HL-60/S4 treated with retinoic acid at 250 ng/mL for 4 days and 3 days (cell line): ENCODE results near the gene PAMR1.

ENCODE experiments used
- in situ Hi-C: fragments of 300-500 bp; cut with MboI; formaldehyde crosslinking; loops from 2 replicates; pipeline ENCODE4 v1.7.0; 2022; ENCODE audit warnings: low sequenced_read_pairs

PAMR1 gene

GRCh38 chr11:35507688-35508087 is 17.7 kb downstream of the PAMR1 start:
- in situ Hi-C loops = no loop called here

GRCh38 chr11:35501776-35502175 is 23.6 kb downstream of the PAMR1 start:
- in situ Hi-C loops = no loop called here

GRCh38 chr11:35500744-35501143 is 24.7 kb downstream of the PAMR1 start:
- in situ Hi-C loops = no loop called here

GRCh38 chr11:35496416-35496815 is 29.0 kb downstream of the PAMR1 start:
- in situ Hi-C loops = no loop called here

GRCh38 chr11:35494957-35495490 is 30.4 kb downstream of the PAMR1 start:
- in situ Hi-C loops = no loop called here

GRCh38 chr11:35491231-35491871 is 34.1 kb downstream of the PAMR1 start:
- in situ Hi-C loops = no loop called here

GRCh38 chr11:35488117-35488516 is 37.3 kb downstream of the PAMR1 start:
- in situ Hi-C loops = no loop called here

GRCh38 chr11:35487532-35488078 is 37.8 kb downstream of the PAMR1 start:
- in situ Hi-C loops = no loop called here

GRCh38 chr11:35486934-35487333 is 38.5 kb downstream of the PAMR1 start:
- in situ Hi-C loops = no loop called here

- in situ Hi-C loops = no loop called here
Observed at GRCh38 chr11:35486446-35486845, 39.0 kb downstream of the PAMR1 start.

GRCh38 chr11:35485656-35486322 is 39.6 kb downstream of the PAMR1 start:
- in situ Hi-C loops = no loop called here

GRCh38 chr11:35484435-35484834 is 41.0 kb downstream of the PAMR1 start:
- in situ Hi-C loops = no loop called here

- in situ Hi-C loops = no loop called here
Observed at GRCh38 chr11:35483131-35483820, 42.1 kb downstream of the PAMR1 start.

GRCh38 chr11:35479731-35480130 is 45.7 kb downstream of the PAMR1 start:
- in situ Hi-C loops = no loop called here

- in situ Hi-C loops = no loop called here
Observed at GRCh38 chr11:35478471-35479091, 46.8 kb downstream of the PAMR1 start.

- in situ Hi-C loops = no loop called here
Observed at GRCh38 chr11:35477901-35478300, 47.5 kb downstream of the PAMR1 start.

GRCh38 chr11:35474688-35475087 is 50.7 kb downstream of the PAMR1 start:
- in situ Hi-C loops = no loop called here

- in situ Hi-C loops = no loop called here
Observed at GRCh38 chr11:35473795-35474374, 51.5 kb downstream of the PAMR1 start.

GRCh38 chr11:35470616-35471015 is 54.8 kb downstream of the PAMR1 start:
- in situ Hi-C loops = no loop called here

GRCh38 chr11:35466058-35466457 is 59.4 kb downstream of the PAMR1 start:
- in situ Hi-C loops = no loop called here

GRCh38 chr11:35464308-35464707 is 61.1 kb downstream of the PAMR1 start:
- in situ Hi-C loops = no loop called here
